NCI-H1105 treated with DMSO at 0.1 percent for 48 hours (cell line): ENCODE measurements around the gene FN1.

Experiments used
- DNase-seq: peaks from one replicate; lab custom pipeline; 2025; lab: John Stamatoyannopoulos, UW

The FN1 gene

GRCh38 chr2:215407061-215407460 is 28.8 kb downstream of the FN1 start:
- no peak for DNase-seq

DNA sequence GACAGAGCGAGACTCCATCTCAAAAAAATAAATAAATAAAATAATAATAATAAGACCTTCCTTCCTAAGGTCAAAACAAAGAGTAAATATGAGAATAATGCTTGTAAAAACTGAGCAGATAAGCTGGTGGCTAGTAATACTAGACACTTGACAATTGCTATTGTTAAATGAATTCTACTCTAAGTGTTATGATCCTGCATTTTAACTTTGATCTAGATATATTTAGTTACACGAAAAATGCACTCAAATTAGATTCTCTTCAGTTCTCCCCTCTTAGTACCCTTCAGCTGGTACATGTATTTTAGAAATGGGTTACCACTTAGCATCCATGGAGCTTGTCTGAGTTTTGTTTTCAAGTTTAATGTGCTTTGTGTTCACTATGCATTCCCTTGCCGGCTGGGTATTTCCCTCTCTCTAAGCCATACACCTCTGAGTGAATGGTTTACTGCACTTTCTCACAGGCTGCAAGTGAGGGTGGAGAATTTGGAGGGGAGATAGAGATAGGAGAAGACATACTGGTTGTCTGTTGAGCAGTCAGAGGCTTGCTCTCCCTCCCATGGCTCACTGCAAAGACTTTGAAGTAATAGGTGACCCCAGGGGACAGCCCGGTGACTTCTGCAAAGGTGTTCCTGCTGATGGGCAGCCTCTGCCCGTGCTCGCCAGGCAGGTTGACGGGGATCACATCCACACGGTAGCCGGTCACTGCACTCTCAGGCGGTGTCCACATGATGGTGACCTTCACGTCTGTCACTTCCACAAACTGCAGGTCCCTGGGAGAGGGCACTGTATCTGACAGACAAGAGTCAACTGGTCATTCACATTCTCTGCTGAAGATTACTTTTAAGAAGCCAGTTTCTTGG is 29.9 kb downstream of the FN1 start:
- no peak for DNase-seq

DNA sequence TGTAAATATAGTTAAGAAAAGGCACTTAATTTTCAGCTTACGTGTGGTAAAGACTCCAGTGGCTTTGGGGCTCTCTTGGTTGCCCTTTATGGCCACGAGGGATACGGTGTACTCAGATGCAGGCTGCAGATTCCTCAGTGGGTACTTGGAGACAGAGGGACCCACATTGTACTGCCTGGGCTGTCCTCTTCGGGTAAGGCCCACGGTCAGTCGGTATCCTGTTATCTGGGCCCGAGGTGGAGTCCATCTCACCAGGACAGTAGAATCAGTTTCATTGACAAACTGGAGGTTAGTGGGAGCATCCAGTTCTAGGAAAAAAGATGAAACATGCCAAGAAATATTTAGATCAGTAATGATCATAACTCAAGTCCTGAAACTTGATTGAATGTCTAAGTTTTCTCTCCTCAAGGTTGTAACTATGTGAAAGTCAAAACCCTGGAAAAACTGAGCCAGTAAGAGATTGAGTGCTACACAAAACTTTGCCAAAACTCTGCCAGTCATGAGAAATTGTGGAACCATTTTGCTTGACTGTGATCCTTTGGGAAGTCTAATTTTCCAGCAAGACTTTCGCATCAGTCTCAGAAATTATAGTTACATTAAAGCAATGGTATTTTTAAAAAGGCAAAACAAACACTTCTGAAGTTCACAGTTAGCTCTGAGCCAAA is 31.4 kb downstream of the FN1 start:
- no peak for DNase-seq

- no peak for DNase-seq
Observed at GRCh38 chr2:215403441-215404347, 32.2 kb downstream of the FN1 start.

- DNase-seq: no peak
Observed at GRCh38 chr2:215401896-215402379, 33.9 kb downstream of the FN1 start.

GRCh38 chr2:215399067-215399716 is 36.7 kb downstream of the FN1 start:
- no peak for DNase-seq

DNA sequence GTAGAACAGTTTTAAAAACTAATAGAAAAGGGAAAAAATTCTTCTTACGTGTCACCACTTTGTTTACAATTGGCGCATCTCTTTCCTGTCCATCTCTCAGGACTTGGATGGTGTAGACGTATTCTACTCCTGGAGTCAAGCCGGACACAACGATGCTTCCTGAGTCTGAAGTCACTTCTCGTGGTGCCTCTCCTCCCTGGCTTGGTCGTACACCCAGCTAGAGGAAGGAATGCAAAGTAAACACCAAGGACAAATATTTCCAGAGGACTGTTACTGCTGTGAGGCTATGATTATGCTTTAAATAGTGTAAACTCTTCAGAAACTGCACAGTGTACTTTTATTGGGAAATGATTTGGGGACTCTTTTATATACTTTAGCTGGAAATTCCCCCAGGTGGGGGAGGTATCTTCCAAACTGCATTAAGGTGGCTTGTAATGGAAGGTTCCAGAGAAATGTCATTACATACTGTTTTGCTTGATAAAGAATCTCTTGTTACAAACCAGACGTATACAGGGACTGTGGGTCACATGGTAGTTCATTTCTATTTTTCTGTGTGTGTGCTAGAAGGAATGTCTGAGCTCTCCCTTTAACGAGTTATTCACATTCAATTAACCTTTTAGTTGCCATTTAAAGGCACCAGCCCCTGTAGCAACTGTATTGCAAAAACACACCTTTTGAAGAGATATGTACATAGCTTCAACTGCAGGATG is 38.1 kb downstream of the FN1 start:
- no peak for DNase-seq

- no peak for DNase-seq
Observed at GRCh38 chr2:215396595-215397313, 39.1 kb downstream of the FN1 start.

- DNase-seq: no peak
Observed at GRCh38 chr2:215395687-215396460, 40.0 kb downstream of the FN1 start.

DNA sequence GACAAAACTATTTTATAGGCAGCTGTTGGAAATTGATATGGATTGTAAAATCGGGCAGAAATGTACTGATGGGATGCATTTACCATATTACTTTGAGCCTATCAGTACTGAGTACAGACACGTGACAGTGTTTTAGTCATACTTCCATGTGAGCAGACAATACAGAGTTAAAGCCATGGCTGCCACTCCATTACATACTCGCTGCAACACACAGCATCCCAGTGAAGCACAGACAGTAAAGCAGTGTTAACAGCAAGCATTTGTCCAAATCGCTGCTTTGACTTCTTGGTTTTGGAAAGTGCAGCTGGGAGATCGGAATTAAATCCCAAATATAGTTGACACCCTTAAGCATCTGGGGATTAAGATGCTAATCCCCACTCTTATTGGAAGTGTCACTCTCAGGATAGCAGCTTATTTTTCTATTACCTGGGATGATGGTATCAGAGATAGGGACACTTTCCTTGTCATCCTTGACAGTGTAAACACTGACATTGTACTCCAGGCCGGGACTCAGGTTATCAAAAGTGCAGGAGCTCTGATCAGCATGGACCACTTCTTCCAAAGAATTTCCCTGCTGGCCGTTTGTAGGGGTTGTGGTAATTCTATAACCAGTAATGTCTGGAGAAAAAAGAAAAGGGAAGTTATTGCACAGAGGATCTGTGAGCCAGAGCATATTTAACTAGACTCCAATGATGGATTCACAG is 41.6 kb downstream of the FN1 start:
- DNase-seq: no peak

DNA sequence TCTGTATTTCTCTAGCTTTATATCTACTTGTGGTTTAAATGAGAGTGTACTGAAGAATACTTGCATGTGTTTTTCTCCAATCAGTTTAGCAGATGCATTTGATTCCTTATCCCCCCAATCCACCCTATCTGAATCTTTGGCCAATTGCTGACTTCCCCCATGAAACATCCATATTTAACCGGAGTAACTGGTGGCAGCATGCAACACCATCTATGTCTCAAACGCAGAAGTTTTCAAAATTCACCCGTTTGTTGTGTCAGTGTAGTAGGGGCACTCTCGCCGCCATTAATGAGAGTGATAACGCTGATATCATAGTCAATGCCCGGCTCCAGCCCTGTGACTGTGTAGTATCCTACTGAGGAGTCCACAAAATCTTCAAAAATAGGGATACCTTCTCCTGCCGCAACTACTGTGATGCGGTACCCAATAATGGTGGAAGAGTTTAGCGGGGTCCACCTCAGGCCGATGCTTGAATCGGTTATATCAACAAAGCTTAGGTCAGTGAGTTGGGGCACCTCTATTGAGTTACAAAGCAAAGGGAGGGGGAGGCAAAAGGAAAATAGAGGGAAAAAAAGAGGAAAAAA is 43.1 kb downstream of the FN1 start:
- DNase-seq: no peak

GRCh38 chr2:215392164-215392563 is 43.7 kb downstream of the FN1 start:
- no peak for DNase-seq

- no peak for DNase-seq
Observed at GRCh38 chr2:215391531-215391930, 44.3 kb downstream of the FN1 start.

DNA sequence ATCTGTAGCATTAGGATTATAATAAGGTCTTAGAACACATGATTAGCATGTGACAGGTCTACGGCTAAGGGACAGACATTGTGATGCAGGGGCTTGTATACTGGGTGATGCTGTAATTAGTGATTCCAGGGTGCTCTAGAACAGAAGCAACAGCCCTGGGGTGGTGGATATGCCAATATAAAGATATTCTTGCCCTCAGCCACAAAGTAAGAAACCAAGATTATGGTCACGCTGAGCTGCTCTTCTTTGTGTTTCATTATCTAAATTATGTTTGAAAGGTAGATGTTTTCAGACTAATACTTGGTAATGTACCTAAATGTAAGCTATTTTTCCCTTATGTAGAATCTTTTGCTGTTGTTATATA is 45.3 kb downstream of the FN1 start:
- no peak for DNase-seq

- no peak for DNase-seq
Observed at GRCh38 chr2:215388002-215388728, 47.7 kb downstream of the FN1 start.

DNA sequence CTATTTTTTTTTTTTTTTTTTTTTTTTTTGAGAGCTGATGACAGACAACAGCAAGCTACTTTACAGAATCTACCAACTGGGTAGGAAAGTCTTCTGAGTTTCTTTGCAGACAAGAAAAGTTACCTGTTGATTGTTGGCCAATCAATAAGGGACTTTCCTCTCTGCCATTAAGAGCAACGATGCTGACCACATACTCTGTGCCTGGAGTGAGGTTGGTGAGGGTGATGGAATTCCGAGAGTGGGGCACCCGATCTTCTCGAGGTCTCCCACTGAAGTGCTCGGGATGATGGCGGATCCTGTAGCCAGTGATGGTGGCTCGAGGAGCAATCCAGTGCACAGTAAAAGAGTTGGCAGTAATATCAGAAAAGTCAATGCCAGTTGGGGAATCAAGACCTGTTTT is 49.3 kb downstream of the FN1 start:
- no peak for DNase-seq

DNA sequence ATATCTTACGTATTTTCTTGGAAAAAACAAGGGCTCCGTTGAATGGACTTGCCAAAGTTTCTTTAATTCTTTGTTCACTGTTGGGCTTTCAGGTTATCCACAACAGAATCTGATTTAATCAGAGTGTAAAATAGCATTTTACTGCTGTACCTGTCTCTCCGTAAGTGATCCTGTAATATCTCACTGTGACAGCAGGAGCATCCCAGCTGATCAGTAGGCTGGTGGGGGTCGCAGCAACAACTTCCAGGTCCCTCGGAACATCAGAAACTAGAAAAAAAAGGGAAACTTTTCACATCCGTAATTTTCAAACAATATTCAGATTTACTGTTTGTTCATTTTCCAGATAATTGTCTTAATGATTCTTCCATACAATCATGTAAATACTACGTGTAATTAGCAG is 51.2 kb downstream of the FN1 start:
- no peak for DNase-seq

GRCh38 chr2:215383652-215384279 is 52.1 kb downstream of the FN1 start:
- DNase-seq: no peak
